ENCODE measurements around the gene CCNDBP1.

Gene CCNDBP1

GRCh38 chr15:43243020-43243645, 57.9 kb downstream of the CCNDBP1 start:
- no peak for DNase-seq (ENCODE audit: extremely low read depth in 1 of 2, low read depth in 1 of 2)

DNA sequence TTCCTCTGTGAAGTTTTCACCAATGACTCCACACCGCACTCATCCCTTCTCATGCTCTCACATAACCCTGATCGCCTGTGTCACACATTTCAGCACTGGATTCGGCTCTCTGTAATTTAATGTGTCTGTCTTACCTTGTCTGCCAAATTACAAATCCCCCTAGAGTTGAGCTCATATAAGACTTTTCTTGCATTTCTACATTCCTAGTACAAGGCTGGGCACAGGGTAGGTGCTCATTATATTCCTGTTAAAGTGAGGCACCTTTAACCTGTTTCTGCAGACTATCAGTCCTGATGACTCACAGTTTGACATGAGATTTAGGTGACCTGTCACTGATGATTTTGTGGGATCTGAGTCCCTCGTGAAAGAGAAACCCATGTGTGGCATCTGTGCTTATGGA, 58.9 kb downstream of the CCNDBP1 start:
- no peak for DNase-seq (ENCODE audit: extremely low read depth in 1 of 2, low read depth in 1 of 2)

DNA sequence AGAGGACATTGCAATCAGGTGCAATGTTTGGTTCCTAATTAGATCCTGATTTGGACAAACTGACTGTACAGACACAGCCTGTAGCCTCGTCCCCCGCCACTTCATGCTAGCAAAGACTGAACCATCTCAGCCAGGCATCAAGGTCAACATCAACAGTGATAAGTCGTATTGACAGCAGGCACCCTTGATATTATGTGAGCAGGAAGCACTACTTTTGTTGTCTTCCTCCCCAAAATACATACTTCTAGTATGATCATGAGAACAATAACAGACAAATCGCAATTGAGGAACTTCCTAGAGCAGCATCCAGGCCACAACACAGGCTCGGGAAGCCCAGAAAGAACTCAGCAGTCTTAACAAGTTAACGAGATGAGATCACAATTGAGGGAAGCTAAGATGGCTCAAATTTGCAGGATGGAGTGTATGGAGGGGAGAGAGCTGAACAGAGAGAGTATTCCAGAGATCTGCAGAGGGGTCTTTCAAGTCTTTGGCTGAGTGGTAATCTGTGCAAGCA, 61.1 kb downstream of the CCNDBP1 start:
- DNase-seq (ENCODE audit: extremely low read depth in 1 of 2, low read depth in 1 of 2), result no peak

All from stimulated activated CD8-positive, alpha-beta memory T cell treated with anti-CD3 and anti-CD28 coated beads, Interleukin-7, amount 100 ng/mL, for 48 hours (primary cell).